Spinal cord (tissue), 10 donors: ENCODE data around the gene ADAT3. TPM values are rescaled to one million over a fixed set of nuclear protein-coding genes. Genes with fewer than 3 reads are reported as not detected.
A peak's percentile ranks its signal among the peaks of the same experiment; 100 is the strongest.
"Not testable (repeated sequence)": the region's sequence is repeated elsewhere in the genome, so short reads cannot be mapped to it uniquely, and the experiment has no call there.

Experiments used
- DNase-seq, 6 donors: peaks; one replicate each; pipeline versions ENCODE4 v3.0.0 to v3.0.0-alpha.2; 2013 to 2015; ENCODE audit warnings: low spot score in 6 of 6, low read depth in 4 of 6
- H3K27ac ChIP-seq: one replicate; pipeline ENCODE4 v1.5.1; 2013; ENCODE audit warnings: low read depth, low read length, control low read depth
- H3K27me3 ChIP-seq: one replicate; pipeline ENCODE4 v1.6.1; 2013; ENCODE audit warnings: low read length; ENCODE audit not compliant: control insufficient read depth, insufficient read depth
- H3K36me3 ChIP-seq: one replicate; pipeline ENCODE4 v1.6.1; 2013; ENCODE audit warnings: low read length; ENCODE audit not compliant: control insufficient read depth, insufficient read depth
- H3K4me1 ChIP-seq: one replicate; pipeline ENCODE4 v1.6.1; 2013; ENCODE audit warnings: low read length; ENCODE audit not compliant: control insufficient read depth, insufficient read depth
- H3K4me3 ChIP-seq: one replicate; pipeline ENCODE4 v1.5.1; 2013; ENCODE audit warnings: low read depth, low read length, control low read depth
- H3K9me3 ChIP-seq: one replicate; pipeline ENCODE4 v1.6.1; 2013; ENCODE audit warnings: low read length; ENCODE audit not compliant: control insufficient read depth, insufficient read depth
- WGBS: methylation state at CpG from one replicate; pipeline ENCODE4 v1.1.5; 2013; ENCODE audit warnings: missing lambda C conversion rate; ENCODE audit not compliant: insufficient coverage; 5-methylcytosine and 5-hydroxymethylcytosine counted together
- polyA plus RNA-seq, 2 donors: library from polyadenylated mRNA; unstranded; fragments of 120-200 nt; gene quantifications; one replicate each; pipeline ENCODE4 v1.2.1, GENCODE V29; 2013; ENCODE audit not compliant: insufficient read length in 2 of 2
- total RNA-seq, 2 donors: library from RNA; depleted of rRNA in 1 of 2; stranded (reverse); fragments of 120-200 nt in 1 of 2; fragments of >200 nt in 1 of 2; gene quantifications; one replicate each; pipeline versions ENCODE4 v1.2.3 to v1.2.4, GENCODE V29; 2013 to 2014
- donor health status: healthy.

Gene ADAT3
- total and polyA plus RNA-seq, 4 donors, result 1.5 to 7.9 (median 4.4) TPM

DNA sequence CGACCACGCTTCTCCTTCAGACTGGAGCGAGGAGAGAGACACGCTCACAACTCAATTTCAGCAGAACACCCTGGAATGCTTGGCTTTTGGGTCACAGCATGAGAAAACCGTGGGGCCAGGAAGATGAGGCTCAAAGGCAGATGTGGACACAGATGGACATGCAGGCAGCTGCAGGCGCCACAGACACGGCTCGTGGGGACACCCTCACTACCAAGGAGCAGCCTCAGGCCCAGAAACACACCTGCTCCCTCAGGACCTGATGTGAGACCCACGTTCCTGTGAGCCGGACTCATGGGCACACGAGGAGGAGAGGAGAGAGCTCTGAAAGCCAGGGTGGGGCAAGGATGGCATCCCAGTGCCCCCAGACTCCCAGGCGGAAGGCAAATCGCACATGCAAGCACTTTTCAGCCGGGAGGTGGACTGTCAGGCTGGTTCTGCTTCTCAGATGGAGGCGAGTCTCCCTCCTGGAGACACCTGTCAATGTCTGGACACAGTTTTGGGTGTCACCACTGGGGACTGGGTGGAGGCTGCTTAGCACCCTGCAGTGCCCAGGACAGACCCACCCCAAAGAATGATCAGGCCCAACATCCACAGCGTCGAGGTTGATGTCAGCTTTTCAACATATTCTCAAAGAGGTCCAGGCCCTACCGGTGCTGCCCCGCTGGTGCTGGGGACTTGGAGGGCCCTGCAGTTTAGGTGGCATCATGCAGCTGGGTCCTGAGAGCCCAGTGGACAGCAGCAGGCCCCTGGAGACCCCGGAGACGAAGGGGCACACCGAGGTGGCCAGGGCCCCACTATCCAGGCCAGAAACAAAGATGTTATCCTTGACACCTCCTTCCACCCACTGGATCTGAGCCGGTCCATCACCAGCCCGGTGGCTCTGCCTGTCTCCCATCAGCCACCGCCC, 22.2 kb upstream of the ADAT3 start:
- H3K9me3 ChIP-seq, result no peaks in the 10 kb centered on the region
- H3K4me1 ChIP-seq, result peaks cover 52% of the 10 kb centered on the region
- peaks cover 46% of the 10 kb centered on the region for H3K36me3 ChIP-seq
- peak overlapping the region; percentile 73 for H3K27ac ChIP-seq
- peak overlapping the region; percentile 89 for H3K4me3 ChIP-seq
- no peaks in the 10 kb centered on the region for H3K27me3 ChIP-seq
- 74% methylated on average over 25 of the region's 25 CpGs for WGBS
- DNase-seq, result no peak

DNA sequence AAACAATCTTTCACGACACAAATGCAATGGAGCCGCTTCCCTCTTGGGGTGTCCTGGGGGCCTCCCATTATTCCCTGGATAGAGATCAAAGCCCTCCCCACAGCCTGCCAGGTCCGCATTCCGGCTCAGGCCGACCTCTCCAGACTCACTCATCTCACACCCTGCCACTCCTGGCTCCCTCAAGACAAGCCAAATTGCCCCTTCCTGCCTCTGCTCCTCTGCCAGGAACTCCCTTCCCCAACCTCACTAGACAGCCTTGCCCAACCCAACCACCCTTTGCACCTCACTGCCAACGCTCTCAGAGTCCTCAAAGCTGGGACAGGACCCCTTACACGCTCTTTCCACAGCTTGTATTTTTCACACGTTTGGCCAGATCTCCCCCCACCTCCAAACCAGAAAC, 21.4 kb upstream of the ADAT3 start:
- Histone ChIP-seq H3K36me3 (peaks cover 41% of the 10 kb centered on the region), H3K27ac (peak overlapping the region; percentile 86), H3K4me3 (peak overlapping the region; percentile 89), H3K9me3 (no peaks in the 10 kb centered on the region), H3K27me3 (no peaks in the 10 kb centered on the region), H3K4me1 (peaks cover 52% of the 10 kb centered on the region)
- 62% methylated on average over 7 of the region's 8 CpGs for WGBS
- no peak for DNase-seq

DNA sequence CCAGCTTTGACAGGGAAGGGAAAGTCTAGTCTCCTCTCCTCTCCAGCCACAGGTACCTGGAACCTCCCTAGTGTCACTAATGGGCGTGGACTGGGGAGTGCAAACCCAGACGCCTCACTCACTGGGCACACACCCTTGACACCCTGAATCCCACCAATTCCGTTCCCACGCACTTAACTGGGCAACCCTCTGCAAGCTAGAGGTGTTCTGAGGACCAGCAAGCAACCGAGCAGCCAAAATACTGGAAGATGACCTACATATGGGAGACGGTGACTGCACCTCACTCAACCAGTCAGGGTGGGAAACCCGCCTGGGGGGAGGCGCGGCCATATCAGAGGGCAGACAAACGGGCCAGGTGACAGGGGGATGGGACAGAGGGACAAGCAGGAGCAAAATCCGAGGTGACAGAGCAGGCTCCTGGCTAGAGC, 20.9 kb upstream of the ADAT3 start:
- Histone ChIP-seq H3K4me3 (peak overlapping the region; percentile 89), H3K36me3 (peaks cover 36% of the 10 kb centered on the region), H3K27ac (peak overlapping the region; percentile 86), H3K4me1 (peaks cover 52% of the 10 kb centered on the region), H3K9me3 (no peaks in the 10 kb centered on the region), H3K27me3 (no peaks in the 10 kb centered on the region)
- no peak for DNase-seq
- 22% methylated on average over 11 of the region's 11 CpGs for WGBS

DNA sequence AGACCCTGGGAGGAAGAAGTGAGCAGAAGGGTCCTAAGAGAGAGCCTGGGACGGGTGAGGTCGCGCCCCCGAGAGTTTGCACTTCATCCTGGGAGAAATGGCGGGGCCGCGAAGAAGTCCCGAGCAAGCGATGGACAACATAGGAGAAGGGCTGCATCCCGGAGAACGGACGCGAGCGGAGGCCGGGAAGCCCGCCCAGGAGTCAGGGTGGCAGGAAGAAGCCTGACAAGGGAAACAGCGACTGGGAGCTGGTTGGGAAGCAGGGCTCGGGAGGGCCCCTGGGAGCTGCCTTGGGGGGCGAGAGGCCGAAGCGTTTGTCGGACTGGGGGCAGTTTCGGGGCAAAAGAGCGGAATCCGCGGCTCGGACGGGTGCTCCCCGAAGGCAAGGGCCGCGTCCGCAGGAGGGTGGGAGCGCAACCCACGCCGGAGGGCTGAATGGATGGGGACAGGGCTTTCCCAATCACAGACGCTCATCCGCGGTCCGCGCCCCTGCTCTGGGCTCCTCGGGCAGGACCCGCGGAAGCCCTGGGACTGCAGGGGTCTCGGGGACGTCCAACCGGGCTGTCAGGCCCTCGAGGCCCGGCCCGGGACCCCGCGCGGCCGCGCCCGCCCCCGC, 20.4 kb upstream of the ADAT3 start:
- no peak for DNase-seq
- Histone ChIP-seq H3K36me3 (peaks cover 36% of the 10 kb centered on the region), H3K4me3 (peak overlapping the region; percentile 89), H3K9me3 (no peaks in the 10 kb centered on the region), H3K27ac (peak overlapping the region; percentile 86), H3K4me1 (peaks cover 52% of the 10 kb centered on the region), H3K27me3 (no peaks in the 10 kb centered on the region)
- WGBS, result under 1% methylated on average over 56 of the region's 56 CpGs

DNA sequence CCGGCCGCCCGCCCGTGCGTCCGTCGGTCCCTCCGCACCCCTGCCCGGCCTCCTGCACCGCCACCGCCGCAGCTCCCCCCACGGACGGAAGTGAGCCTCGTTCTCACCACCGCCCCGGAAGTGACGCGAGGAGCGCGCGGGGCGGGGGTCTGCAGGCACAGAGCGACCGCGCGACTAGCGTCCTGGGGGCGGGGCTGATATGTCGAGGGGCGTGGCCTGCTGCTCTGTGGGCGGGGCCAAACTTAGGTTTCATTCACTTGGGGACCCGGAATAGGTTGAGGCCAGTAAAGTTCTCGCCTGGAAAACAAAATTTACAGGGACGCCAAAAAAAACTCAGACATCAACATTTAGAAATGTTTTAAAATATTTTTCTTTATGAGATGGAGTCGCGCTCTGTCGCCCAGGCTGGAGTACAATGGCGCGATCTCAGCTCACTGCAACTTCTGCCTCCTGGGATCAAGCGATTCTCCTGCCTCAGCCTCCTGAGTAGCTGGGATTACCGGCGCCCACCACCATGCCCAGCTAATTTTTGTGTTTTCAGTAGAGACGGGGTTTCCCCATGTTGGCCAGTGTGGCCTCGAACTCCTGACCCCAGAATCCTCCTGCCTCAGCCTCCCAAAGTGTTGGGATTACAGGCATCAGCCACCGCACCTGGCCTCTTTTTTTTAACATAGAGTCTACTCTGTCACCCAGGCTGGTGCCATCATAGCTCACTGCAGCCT, 19.6 kb upstream of the ADAT3 start, which contains the start of gene ABHD17A:
TSS of gene ABHD17A (minus strand) at position 99 of the 722 bp plus-strand sequence. CDS start 3,930 bp downstream, outside the sequence.
- DNase-seq, result peak; percentile 79 to 97 (median 86)
- Histone ChIP-seq H3K4me1 (peaks cover 45% of the 10 kb centered on the region), H3K27ac (peak within 1 kb of the TSS; percentile 86), H3K4me3 (peak within 1 kb of the TSS; percentile 89), H3K36me3 (peaks cover 28% of the 10 kb centered on the region)
- not testable (repeated sequence) for H3K9me3 ChIP-seq, H3K27me3 ChIP-seq
- WGBS, result 20% methylated on average over 43 of the region's 46 CpGs

DNA sequence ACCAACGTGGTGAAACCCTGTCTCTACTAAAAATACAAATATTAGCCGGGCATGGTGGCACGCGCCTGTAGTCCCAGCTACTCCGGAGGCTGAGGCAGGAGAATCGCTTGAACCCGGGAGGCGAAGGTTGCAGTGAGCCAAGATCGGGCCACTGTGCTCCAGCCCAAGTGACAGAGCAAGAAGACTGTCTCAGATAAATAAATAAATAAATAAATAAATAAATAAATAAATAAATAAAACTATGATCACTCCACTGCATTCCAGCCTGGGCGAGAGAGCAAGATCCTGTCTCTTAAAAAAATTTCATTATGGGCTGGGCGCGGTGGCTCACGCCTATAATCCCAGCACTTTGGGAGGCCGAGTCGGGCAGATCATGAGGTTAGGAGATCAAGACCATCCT, 18.8 kb upstream of the ADAT3 start:
- Histone ChIP-seq H3K36me3 (peaks cover 22% of the 10 kb centered on the region), H3K4me1 (peaks cover 39% of the 10 kb centered on the region)
- not testable (repeated sequence) for H3K9me3 ChIP-seq, H3K4me3 ChIP-seq, DNase-seq, H3K27me3 ChIP-seq, H3K27ac ChIP-seq
- 97% methylated on average over 5 of the region's 15 CpGs for WGBS

DNA sequence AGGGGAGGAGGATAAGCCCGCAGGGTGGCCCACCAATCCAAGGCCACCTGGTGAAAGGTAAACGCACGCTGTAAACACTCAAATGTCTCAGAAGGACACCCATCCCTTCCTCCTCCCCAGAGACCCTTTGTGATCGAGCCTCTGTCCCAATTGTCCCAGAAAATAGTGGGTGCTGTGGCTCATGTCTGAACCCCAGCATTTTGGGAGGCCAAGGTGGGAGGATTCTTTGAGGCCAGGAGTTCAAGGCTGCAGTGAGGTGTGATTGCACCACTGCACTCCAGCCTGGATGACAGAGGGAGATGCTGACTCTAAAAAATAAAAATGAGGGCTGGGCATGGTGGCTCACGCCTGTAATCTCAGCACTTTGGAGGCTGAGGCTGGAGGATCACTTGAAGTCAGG, 16.8 kb upstream of the ADAT3 start:
- WGBS, result 71% methylated on average over 2 of the region's 5 CpGs
- Histone ChIP-seq H3K4me3 (no peak overlapping the region), H3K4me1 (peaks cover 21% of the 10 kb centered on the region), H3K36me3 (peaks cover 5% of the 10 kb centered on the region), H3K27ac (no peak overlapping the region), H3K9me3 (no peaks in the 10 kb centered on the region), H3K27me3 (no peaks in the 10 kb centered on the region)
- no peak for DNase-seq

DNA sequence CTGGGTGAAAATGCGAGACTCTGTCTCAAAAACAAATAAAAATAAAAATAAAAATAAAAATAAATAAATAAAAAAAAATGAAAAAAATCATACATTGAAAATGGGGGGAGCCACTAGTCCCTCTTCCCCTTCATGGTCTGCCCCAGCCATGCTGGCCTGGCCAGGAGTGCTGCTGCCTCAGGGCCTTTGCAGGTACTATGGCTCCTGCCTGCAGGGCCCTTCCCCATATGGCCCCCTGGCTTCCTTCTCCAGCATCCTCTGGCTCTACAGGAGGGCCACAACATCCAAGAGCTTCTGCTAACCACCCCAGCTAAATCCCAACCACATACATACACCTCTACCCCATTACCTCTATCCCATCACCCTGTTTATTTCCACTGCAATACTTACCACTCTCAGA, 15.3 kb upstream of the ADAT3 start:
- WGBS, result no CpG with 5 or more reads among the region's 1 CpG
- H3K9me3 ChIP-seq, result no peaks in the 10 kb centered on the region
- H3K27ac ChIP-seq, result no peak overlapping the region
- no peaks in the 10 kb centered on the region for H3K36me3 ChIP-seq
- no peak overlapping the region for H3K4me3 ChIP-seq
- H3K27me3 ChIP-seq, result no peaks in the 10 kb centered on the region
- peaks cover 6% of the 10 kb centered on the region for H3K4me1 ChIP-seq
- no peak for DNase-seq

DNA sequence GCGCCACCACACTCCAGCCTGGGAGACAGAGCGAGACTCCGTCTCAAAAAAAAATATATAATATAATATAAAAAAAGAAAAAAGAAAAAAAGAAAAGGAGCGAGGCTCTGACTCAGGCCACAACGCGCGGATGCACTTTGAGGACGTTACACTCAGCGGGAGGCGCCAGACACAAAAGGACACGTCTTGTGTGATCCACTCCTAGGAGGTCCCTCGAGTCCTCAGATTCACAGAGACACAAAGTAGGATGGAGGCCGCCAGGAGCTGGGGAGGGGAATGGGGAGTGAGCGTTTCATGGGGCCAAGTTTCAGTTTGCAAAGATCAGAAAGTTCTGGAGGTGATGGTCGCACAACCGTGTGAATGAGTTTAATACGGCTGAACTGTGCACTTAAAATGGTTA, 11.4 kb upstream of the ADAT3 start:
- no peak for DNase-seq
- Histone ChIP-seq H3K4me1 (peaks cover 14% of the 10 kb centered on the region), H3K27me3 (no peaks in the 10 kb centered on the region), H3K4me3 (no peak overlapping the region), H3K36me3 (no peaks in the 10 kb centered on the region), H3K9me3 (no peaks in the 10 kb centered on the region), H3K27ac (no peak overlapping the region)
- WGBS, result 78% methylated on average over 8 of the region's 17 CpGs
